ENCODE measurements around the gene ZSCAN26.

Gene ZSCAN26

GRCh38 chr6:28266962-28267694 lies at the start of gene ZSCAN26:
TSS of gene ZSCAN26 (plus strand) at chr6:28267143. CDS start at chr6:28271920, 4,777 bp downstream.
- Mint-ChIP-seq H3K27me3 (ENCODE audit: low read depth) (peaks cover 13% of the 10 kb centered on the region), H3K27ac (peak within 1 kb of the TSS; percentile 50), H3K36me3 (ENCODE audit: low read depth) (no peaks in the 10 kb centered on the region), H3K4me1 (ENCODE audit: low read depth) (peaks cover 19% of the 10 kb centered on the region), H3K4me3 (no peak within 1 kb of the TSS), H3K9me3 (no peaks in the 10 kb centered on the region)
- peak; percentile 77 for DNase-seq (ENCODE audit: low spot score)

- Mint-ChIP-seq H3K4me3 (peak overlapping the region; percentile 30), H3K9me3 (no peaks in the 10 kb centered on the region), H3K27me3 (ENCODE audit: low read depth) (peaks cover 75% of the 10 kb centered on the region), H3K27ac (no peak overlapping the region), H3K4me1 (ENCODE audit: low read depth) (peaks cover 26% of the 10 kb centered on the region), H3K36me3 (ENCODE audit: low read depth) (peaks cover under 1% of the 10 kb centered on the region)
- no peak for DNase-seq (ENCODE audit: low spot score)
Observed at GRCh38 chr6:28217890-28218289, 49.1 kb upstream of the ZSCAN26 start.

- Mint-ChIP-seq H3K36me3 (ENCODE audit: low read depth) (peaks cover 3% of the 10 kb centered on the region), H3K4me3 (peak overlapping the region; percentile 81), H3K27me3 (ENCODE audit: low read depth) (peaks cover 75% of the 10 kb centered on the region), H3K4me1 (ENCODE audit: low read depth) (peaks cover 24% of the 10 kb centered on the region), H3K9me3 (no peaks in the 10 kb centered on the region), H3K27ac (peak overlapping the region; percentile 31)
- no peak for DNase-seq (ENCODE audit: low spot score)
Observed at GRCh38 chr6:28218312-28219248, 48.4 kb upstream of the ZSCAN26 start.

GRCh38 chr6:28220257-28221133 lies 46.4 kb upstream of the ZSCAN26 start:
- Mint-ChIP-seq H3K27ac (no peak overlapping the region), H3K36me3 (ENCODE audit: low read depth) (peaks cover 3% of the 10 kb centered on the region), H3K9me3 (no peaks in the 10 kb centered on the region), H3K4me3 (no peak overlapping the region), H3K27me3 (ENCODE audit: low read depth) (peaks cover 60% of the 10 kb centered on the region), H3K4me1 (ENCODE audit: low read depth) (peaks cover 24% of the 10 kb centered on the region)
- no peak for DNase-seq (ENCODE audit: low spot score)

GRCh38 chr6:28224131-28225055 lies 42.5 kb upstream of the ZSCAN26 start:
- H3K27ac Mint-ChIP-seq: peak overlapping the region; percentile 26
- H3K4me3 Mint-ChIP-seq: peak overlapping the region; percentile 90
- peaks cover 30% of the 10 kb centered on the region for H3K4me1 Mint-ChIP-seq (ENCODE audit: low read depth)
- peaks cover 19% of the 10 kb centered on the region for H3K36me3 Mint-ChIP-seq (ENCODE audit: low read depth)
- no peaks in the 10 kb centered on the region for H3K9me3 Mint-ChIP-seq
- peaks cover 37% of the 10 kb centered on the region for H3K27me3 Mint-ChIP-seq (ENCODE audit: low read depth)
- DNase-seq (ENCODE audit: low spot score): no peak

- peaks cover 30% of the 10 kb centered on the region for H3K4me1 Mint-ChIP-seq (ENCODE audit: low read depth)
- peaks cover 30% of the 10 kb centered on the region for H3K27me3 Mint-ChIP-seq (ENCODE audit: low read depth)
- H3K4me3 Mint-ChIP-seq: peak within 1 kb of the TSS; percentile 90
- peak; percentile 41 for DNase-seq (ENCODE audit: low spot score)
- H3K9me3 Mint-ChIP-seq: no peaks in the 10 kb centered on the region
- peak within 1 kb of the TSS; percentile 67 for H3K27ac Mint-ChIP-seq
- H3K36me3 Mint-ChIP-seq (ENCODE audit: low read depth): peaks cover 21% of the 10 kb centered on the region
Observed at GRCh38 chr6:28225056-28225834, 41.7 kb upstream of the ZSCAN26 start, which contains the start of gene ZSCAN9. TSS of gene ZSCAN9 (plus strand) at chr6:28225275. CDS start at chr6:28227085, 1,810 bp downstream.

- no peaks in the 10 kb centered on the region for H3K9me3 Mint-ChIP-seq
- H3K4me3 Mint-ChIP-seq: no peak overlapping the region
- no peak for DNase-seq (ENCODE audit: low spot score)
- no peak overlapping the region for H3K27ac Mint-ChIP-seq
- H3K4me1 Mint-ChIP-seq (ENCODE audit: low read depth): peaks cover 24% of the 10 kb centered on the region
- peaks cover 19% of the 10 kb centered on the region for H3K27me3 Mint-ChIP-seq (ENCODE audit: low read depth)
- H3K36me3 Mint-ChIP-seq (ENCODE audit: low read depth): peaks cover 30% of the 10 kb centered on the region
Observed at GRCh38 chr6:28226460-28226859, 40.5 kb upstream of the ZSCAN26 start.

- no peaks in the 10 kb centered on the region for H3K27me3 Mint-ChIP-seq (ENCODE audit: low read depth)
- H3K27ac Mint-ChIP-seq: no peak overlapping the region
- H3K9me3 Mint-ChIP-seq: peaks cover 10% of the 10 kb centered on the region
- peaks cover 49% of the 10 kb centered on the region for H3K36me3 Mint-ChIP-seq (ENCODE audit: low read depth)
- H3K4me3 Mint-ChIP-seq: no peak overlapping the region
- no peak for DNase-seq (ENCODE audit: low spot score)
- peaks cover 3% of the 10 kb centered on the region for H3K4me1 Mint-ChIP-seq (ENCODE audit: low read depth)
Observed at GRCh38 chr6:28232785-28233184, 34.2 kb upstream of the ZSCAN26 start.

GRCh38 chr6:28235912-28236452 lies 31.0 kb upstream of the ZSCAN26 start:
- no peak for DNase-seq (ENCODE audit: low spot score)
- H3K4me1 Mint-ChIP-seq (ENCODE audit: low read depth): no peaks in the 10 kb centered on the region
- H3K27ac Mint-ChIP-seq: no peak overlapping the region
- no peak overlapping the region for H3K4me3 Mint-ChIP-seq
- H3K36me3 Mint-ChIP-seq (ENCODE audit: low read depth): peaks cover 29% of the 10 kb centered on the region
- peaks cover 13% of the 10 kb centered on the region for H3K9me3 Mint-ChIP-seq
- H3K27me3 Mint-ChIP-seq (ENCODE audit: low read depth): no peaks in the 10 kb centered on the region

- no peaks in the 10 kb centered on the region for H3K27me3 Mint-ChIP-seq (ENCODE audit: low read depth)
- peaks cover 4% of the 10 kb centered on the region for H3K9me3 Mint-ChIP-seq
- H3K4me1 Mint-ChIP-seq (ENCODE audit: low read depth): no peaks in the 10 kb centered on the region
- H3K36me3 Mint-ChIP-seq (ENCODE audit: low read depth): peaks cover 15% of the 10 kb centered on the region
- no peak overlapping the region for H3K4me3 Mint-ChIP-seq
- DNase-seq (ENCODE audit: low spot score): no peak
- H3K27ac Mint-ChIP-seq: no peak overlapping the region
Observed at GRCh38 chr6:28239636-28240035, 27.3 kb upstream of the ZSCAN26 start.

GRCh38 chr6:28240471-28240870 lies 26.5 kb upstream of the ZSCAN26 start:
- Mint-ChIP-seq H3K36me3 (ENCODE audit: low read depth) (peaks cover 15% of the 10 kb centered on the region), H3K4me3 (no peak overlapping the region), H3K27ac (no peak overlapping the region), H3K4me1 (ENCODE audit: low read depth) (no peaks in the 10 kb centered on the region), H3K9me3 (peaks cover 4% of the 10 kb centered on the region), H3K27me3 (ENCODE audit: low read depth) (no peaks in the 10 kb centered on the region)
- no peak for DNase-seq (ENCODE audit: low spot score)

GRCh38 chr6:28243946-28244345 lies 23.0 kb upstream of the ZSCAN26 start:
- Mint-ChIP-seq H3K9me3 (no peaks in the 10 kb centered on the region), H3K4me1 (ENCODE audit: low read depth) (no peaks in the 10 kb centered on the region), H3K27ac (no peak overlapping the region), H3K36me3 (ENCODE audit: low read depth) (peaks cover 39% of the 10 kb centered on the region), H3K4me3 (no peak overlapping the region), H3K27me3 (ENCODE audit: low read depth) (no peaks in the 10 kb centered on the region)
- no peak for DNase-seq (ENCODE audit: low spot score)
